K562 (cell line): ENCODE measurements around the gene CNIH1. TPM values are rescaled to one million over a fixed set of nuclear protein-coding genes. Genes with fewer than 3 reads are reported as not detected.

Experiments used
- E2F3 ChIP-seq: fragments of 250-450 bp; sonication (Bioruptor Pico); IDR thresholded peaks from 2 replicates; pipeline ENCODE4 v1.4.0; 2020; ENCODE audit warnings: mild to moderate bottlenecking
- HNRNPK ChIP-seq: fragments of 200-400 bp; formaldehyde crosslinking; IDR thresholded peaks from one replicate; pipeline ENCODE4 v1.6.1; 2018; ENCODE audit warnings: mild to moderate bottlenecking, low read depth, low read length; ENCODE audit not compliant: poor library complexity, severe bottlenecking
- HNRNPUL1 ChIP-seq: fragments of 200-400 bp; formaldehyde crosslinking; IDR thresholded peaks from 2 replicates; pipeline ENCODE4 v1.6.1; 2017; ENCODE audit warnings: low read length
- KLF6 ChIP-seq: fragments of 250-450 bp; sonication (Bioruptor Pico); IDR thresholded peaks from 2 replicates; pipeline ENCODE4 v1.4.0; 2020; ENCODE audit warnings: mild to moderate bottlenecking, moderate library complexity, borderline replicate concordance
- MBD2 ChIP-seq: sonication (generic); IDR thresholded peaks from 2 replicates; pipeline ENCODE4 v1.6.1; 2016; ENCODE audit warnings: low read depth, borderline replicate concordance
- SIN3A ChIP-seq, 2 experiments: fragments of 150-350 bp in 1 of 2; IDR thresholded peaks; 2 replicates each; pipeline ENCODE4 v1.6.1; 2011 to 2016; ENCODE audit warnings: borderline replicate concordance in 2 of 2, low read depth in 2 of 2, low read length in 2 of 2, mild to moderate bottlenecking in 2 of 2, moderate library complexity in 2 of 2; ENCODE audit not compliant: control insufficient read depth in 1 of 2
- ZNF707 ChIP-seq: fragments of 250-450 bp; sonication (Bioruptor Pico); conservative IDR thresholded peaks from 2 replicates; pipeline ENCODE4 v1.8.0; 2022; ENCODE audit warnings: inconsistent platforms, mild to moderate bottlenecking, moderate library complexity
- polyA plus RNA-seq, 8 experiments: library from polyadenylated mRNA; depleted of rRNA in 4 of 8; stranded (reverse) in 5 of 8; unstranded in 3 of 8; fragments of >200 nt; fragmentation: Nextera tagmentation in 2 of 8; fragmentation: Illumina TruSeq in 1 of 8; extraction: Ambion mirVana in 2 of 8; extraction: Trizol in 1 of 8; gene quantifications; 2 replicates each; pipeline versions ENCODE4 v1.2.1 to v1.2.3, GENCODE V29; 2011 to 2014; ENCODE audit warnings: inconsistent platforms in 1 of 8, missing spikeins in 1 of 8
- total RNA-seq, 7 experiments: library from RNA; depleted of rRNA in 6 of 7; stranded (reverse); fragments of >200 nt in 6 of 7; fragmentation: Illumina TruSeq in 2 of 7; extraction: Trizol in 2 of 7; gene quantifications; 2 replicates each; pipeline versions ENCODE4 v1.2.1 to v1.2.3, GENCODE V29; 2011 to 2021; ENCODE audit warnings: low replicate concordance in 1 of 7
- TF ChIP-seq, protein P1 (sequence below), 2 experiments: fragments of 450-650 bp; IDR thresholded peaks; 2 replicates each; pipeline ENCODE4 v1.6.1; 2016
- TF ChIP-seq, protein P2 (sequence below): fragments of 450-650 bp; IDR thresholded peaks from 2 replicates; pipeline ENCODE4 v1.6.1; 2018; ENCODE audit not compliant: partially characterized antibody

Gene CNIH1
- total and polyA plus RNA-seq, 9 of the 15 experiments (the other 6 are each of a cell fraction or from before 2014, with no cell fraction given), result 13.9 to 283 (median 77.3) TPM

DNA sequence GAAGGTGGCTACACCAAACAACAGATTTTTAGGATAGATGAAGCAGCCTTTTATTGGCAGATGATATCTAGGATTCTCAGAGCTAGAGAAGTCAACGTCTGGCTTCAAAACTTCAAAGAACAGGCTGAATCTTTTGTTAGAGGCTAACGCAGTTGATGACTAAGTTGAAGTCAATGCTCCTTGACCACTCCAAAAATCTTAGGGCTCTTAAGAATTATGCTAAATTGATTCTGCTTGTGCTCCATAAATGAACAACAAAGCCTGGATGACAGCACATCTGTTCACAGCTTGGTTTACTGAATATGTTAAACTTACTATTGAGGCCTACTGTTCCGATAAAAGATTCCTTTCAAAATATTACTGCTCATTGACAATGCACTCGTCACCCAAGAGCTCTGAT is 57.3 kb downstream of the CNIH1 start (continued):
- TF ChIP-seq MBD2 (no peak), HNRNPUL1 (no peak), KLF6 (CRISPR knock-in tag) (no peak), HNRNPK (no peak), SIN3A (IDR thresholded peaks at IDR 0.05; ENCODE audit: borderline replicate concordance in 2 of 2, control insufficient read depth in 1 of 2, low read depth in 2 of 2, low read length in 2 of 2) (no peak), ZNF707 (no peak), E2F3 (CRISPR knock-in tag) (no peak)
- TF ChIP-seq, protein P1, sequence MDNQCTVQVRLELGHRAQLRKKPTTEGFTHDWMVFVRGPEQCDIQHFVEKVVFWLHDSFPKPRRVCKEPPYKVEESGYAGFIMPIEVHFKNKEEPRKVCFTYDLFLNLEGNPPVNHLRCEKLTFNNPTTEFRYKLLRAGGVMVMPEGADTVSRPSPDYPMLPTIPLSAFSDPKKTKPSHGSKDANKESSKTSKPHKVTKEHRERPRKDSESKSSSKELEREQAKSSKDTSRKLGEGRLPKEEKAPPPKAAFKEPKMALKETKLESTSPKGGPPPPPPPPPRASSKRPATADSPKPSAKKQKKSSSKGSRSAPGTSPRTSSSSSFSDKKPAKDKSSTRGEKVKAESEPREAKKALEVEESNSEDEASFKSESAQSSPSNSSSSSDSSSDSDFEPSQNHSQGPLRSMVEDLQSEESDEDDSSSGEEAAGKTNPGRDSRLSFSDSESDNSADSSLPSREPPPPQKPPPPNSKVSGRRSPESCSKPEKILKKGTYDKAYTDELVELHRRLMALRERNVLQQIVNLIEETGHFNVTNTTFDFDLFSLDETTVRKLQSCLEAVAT (IDR thresholded peaks at IDR 0.05), result no peak
- TF ChIP-seq, protein P2, sequence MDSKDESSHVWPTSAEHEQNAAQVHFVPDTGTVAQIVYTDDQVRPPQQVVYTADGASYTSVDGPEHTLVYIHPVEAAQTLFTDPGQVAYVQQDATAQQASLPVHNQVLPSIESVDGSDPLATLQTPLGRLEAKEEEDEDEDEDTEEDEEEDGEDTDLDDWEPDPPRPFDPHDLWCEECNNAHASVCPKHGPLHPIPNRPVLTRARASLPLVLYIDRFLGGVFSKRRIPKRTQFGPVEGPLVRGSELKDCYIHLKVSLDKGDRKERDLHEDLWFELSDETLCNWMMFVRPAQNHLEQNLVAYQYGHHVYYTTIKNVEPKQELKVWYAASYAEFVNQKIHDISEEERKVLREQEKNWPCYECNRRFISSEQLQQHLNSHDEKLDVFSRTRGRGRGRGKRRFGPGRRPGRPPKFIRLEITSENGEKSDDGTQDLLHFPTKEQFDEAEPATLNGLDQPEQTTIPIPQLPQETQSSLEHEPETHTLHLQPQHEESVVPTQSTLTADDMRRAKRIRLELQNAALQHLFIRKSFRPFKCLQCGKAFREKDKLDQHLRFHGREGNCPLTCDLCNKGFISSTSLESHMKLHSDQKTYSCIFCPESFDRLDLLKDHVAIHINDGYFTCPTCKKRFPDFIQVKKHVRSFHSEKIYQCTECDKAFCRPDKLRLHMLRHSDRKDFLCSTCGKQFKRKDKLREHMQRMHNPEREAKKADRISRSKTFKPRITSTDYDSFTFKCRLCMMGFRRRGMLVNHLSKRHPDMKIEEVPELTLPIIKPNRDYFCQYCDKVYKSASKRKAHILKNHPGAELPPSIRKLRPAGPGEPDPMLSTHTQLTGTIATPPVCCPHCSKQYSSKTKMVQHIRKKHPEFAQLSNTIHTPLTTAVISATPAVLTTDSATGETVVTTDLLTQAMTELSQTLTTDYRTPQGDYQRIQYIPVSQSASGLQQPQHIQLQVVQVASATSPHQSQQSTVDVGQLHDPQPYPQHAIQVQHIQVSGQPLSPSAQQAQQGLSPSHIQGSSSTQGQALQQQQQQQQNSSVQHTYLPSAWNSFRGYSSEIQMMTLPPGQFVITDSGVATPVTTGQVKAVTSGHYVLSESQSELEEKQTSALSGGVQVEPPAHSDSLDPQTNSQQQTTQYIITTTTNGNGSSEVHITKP, result no peak
